NOMO-1 treated with dmso at 0.1 percent for 144 hours (cell line): ENCODE data around the gene SEL1L3.

Experiments
- DNase-seq: peaks from one replicate; lab custom pipeline; 2025; ENCODE audit not compliant: unreplicated experiment; lab: John Stamatoyannopoulos, UW

The SEL1L3 gene

GRCh38 chr4:25857403-25857802 is 5.4 kb downstream of the SEL1L3 start:
- DNase-seq, result no peak

GRCh38 chr4:25856756-25857155 is 6.0 kb downstream of the SEL1L3 start:
- no peak for DNase-seq

GRCh38 chr4:25852103-25852502 is 10.7 kb downstream of the SEL1L3 start:
- DNase-seq, result no peak

GRCh38 chr4:25847329-25847728 is 15.5 kb downstream of the SEL1L3 start:
- DNase-seq, result no peak

- DNase-seq, result no peak
Observed at GRCh38 chr4:25845841-25846653, 16.7 kb downstream of the SEL1L3 start.

- peak; percentile 57 for DNase-seq
Observed at GRCh38 chr4:25844961-25845712, 17.7 kb downstream of the SEL1L3 start.

GRCh38 chr4:25843340-25844097 is 19.3 kb downstream of the SEL1L3 start:
- DNase-seq, result no peak

DNA sequence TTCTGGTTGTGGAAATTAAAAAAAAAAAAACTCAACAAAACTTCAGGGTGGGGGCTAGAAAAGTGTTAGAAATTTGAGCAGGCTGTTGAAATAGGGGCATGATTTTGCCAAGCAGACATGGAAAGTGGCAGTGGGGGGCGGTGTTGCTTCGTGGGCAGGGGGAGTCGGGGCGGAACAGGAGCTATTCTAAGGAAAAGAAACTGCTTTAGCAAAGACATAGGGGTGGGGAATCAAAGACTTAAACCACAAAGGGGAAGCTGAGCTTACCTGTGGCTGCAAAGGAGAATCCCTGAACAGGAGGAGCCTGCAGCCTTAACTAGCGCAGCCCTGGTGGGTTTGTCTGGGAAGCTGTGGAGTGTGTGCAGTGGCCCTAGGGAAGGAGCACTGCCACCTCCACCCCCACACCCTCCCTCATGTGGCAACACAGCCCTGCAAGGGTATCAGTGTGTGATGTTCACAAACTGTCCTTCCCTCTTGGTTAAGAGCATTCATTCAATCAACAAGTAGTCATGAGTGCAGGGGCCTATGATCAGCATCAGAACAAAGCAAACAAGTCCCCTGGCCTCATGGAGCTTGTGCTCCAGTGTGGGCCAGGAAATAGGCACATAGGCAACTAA is 20.5 kb downstream of the SEL1L3 start:
- peak; percentile 31 for DNase-seq

DNA sequence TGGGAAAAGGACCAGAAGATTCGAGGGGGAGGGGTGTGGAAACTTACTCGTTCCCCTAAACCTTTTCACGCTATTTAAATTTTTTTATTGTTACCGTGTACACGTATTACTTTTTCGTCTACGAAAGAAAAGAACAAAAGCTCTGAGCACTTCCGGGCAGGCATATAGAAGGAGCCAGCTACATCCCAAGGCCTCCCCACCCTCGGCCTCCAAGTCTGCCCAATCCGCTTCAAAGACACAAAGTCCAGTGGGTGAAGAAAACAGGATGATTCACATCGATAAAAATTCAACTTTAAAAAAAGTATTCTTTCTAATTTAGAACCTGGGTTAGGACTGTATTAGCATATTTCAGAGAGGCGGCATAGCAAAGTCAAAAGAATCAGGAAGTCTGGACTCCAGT is 23.1 kb downstream of the SEL1L3 start:
- no peak for DNase-seq

- no peak for DNase-seq
Observed at GRCh38 chr4:25839233-25839632, 23.6 kb downstream of the SEL1L3 start.

- DNase-seq, result no peak
Observed at GRCh38 chr4:25838526-25838925, 24.3 kb downstream of the SEL1L3 start.

GRCh38 chr4:25837107-25837506 is 25.7 kb downstream of the SEL1L3 start:
- DNase-seq, result no peak

GRCh38 chr4:25835384-25835783 is 27.4 kb downstream of the SEL1L3 start:
- no peak for DNase-seq

- no peak for DNase-seq
Observed at GRCh38 chr4:25834411-25835107, 28.2 kb downstream of the SEL1L3 start.

- no peak for DNase-seq
Observed at GRCh38 chr4:25830548-25830947, 32.2 kb downstream of the SEL1L3 start.

DNA sequence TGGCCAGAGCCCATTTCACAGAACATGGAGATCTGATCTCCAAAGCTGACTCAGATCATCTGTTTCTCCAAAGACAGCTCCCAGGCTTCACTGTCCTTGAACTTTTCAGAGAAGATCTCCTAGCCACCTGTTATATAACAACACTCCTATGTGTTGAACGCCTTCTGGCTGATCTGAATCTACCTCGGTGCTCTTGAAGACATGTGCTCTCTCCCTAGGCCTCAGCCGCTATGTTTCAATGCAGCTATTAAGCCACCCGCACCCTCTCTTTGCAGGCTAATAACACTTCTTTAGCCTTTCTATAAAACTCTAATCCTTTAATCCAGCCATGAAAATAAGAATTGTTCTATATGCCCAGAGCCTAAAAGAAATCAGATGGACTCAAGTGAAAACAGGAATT is 34.9 kb downstream of the SEL1L3 start:
- no peak for DNase-seq

DNA sequence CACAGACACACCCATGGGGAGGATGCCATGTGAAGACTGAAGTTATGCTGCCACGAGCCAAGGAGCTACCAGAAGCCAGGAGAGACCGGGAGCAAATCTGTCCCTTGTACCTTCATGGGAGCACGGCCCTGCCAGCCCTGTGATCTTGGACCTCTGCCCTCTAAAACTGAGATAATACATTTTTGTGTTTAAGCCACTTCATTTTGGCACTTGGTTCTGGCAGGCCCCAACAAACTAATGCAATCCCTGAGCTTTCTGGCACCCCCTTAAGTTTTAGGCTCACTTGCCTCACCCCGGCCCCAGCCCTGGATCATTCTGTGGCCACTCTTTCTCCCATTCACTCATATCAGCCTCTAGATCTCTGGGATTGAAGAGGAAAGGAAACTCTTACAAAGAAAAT is 35.4 kb downstream of the SEL1L3 start:
- DNase-seq, result no peak

DNA sequence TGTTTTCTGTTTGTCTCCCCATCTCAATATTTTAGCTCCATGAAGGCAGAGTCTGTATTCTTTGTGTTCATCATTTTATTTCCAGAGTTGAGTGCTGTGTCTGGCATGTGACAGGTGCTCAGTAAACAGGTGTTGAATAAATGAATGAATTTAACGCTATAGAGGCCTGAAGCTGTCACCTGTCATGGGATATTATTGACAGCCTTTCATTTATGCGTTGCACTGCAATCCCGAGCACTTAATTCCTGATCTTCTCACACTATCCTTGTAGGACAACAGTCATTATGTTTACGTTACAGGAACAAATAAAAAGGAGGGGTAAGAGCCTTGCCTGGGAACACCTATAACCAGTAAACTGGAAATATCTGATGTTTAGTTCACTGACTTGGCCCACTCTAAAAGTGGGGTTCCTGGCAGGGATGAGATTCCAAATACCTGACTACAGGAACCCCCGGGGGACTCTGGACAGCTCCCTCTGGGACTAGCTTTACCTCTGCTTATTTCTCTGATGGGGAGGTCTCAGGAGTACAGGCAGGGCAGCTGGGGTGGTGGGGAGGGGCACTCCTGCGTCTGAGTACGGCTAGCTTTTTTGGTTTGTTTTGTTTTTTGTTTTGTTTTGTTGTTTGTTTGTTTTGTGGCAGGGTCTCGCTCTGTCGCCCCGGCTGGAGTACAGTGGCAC is 36.6 kb downstream of the SEL1L3 start:
- no peak for DNase-seq

DNA sequence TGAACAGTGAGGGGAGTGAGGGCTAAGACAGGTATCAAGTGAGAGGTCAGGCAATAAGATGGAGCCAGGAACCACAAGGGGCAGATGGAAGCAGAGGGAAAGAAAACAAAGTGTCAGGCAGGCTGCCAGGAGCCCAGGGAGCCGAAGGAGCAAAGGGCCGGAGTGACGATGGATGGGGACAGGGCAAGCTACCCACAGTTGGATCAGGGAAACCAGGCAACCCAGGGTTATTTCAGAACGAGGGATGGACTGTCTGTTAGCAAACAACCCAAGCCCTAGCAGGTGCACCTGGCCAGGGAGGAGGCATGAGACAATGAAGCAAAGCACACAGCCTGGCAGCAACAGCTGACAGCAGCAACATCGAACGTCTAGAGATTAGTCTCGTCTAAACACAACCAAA is 39.2 kb downstream of the SEL1L3 start:
- DNase-seq, result no peak

GRCh38 chr4:25821899-25822298 is 40.9 kb downstream of the SEL1L3 start:
- DNase-seq, result no peak
